Astrocyte of the spinal cord (primary cell): ENCODE measurements around the gene OR4Q3.
"Not testable (repeated sequence)": the region's sequence is repeated elsewhere in the genome, so short reads cannot be mapped to it uniquely, and the experiment has no call there.

Source experiments
- DNase-seq: peaks from one replicate; pipeline ENCODE4 v3.0.0; 2011; ENCODE audit warnings: low read depth, low spot score
- H3K4me3 ChIP-seq: 2 replicates; pipeline ENCODE4 v1.5.1; 2011; ENCODE audit warnings: low read depth, mild to moderate bottlenecking, low read length, moderate library complexity
- in situ Hi-C: cut with HindIII; loops from 2 replicates; pipeline ENCODE4 v1.10.0; 2017; ENCODE audit warnings: low sequenced_read_pairs
- TF ChIP-seq, protein P1 (sequence below): IDR thresholded peaks from 2 replicates; pipeline ENCODE4 v1.5.1; 2012; ENCODE audit warnings: low read depth, mild to moderate bottlenecking, low read length, inconsistent platforms

Gene OR4Q3

GRCh38 chr14:19775587-19775986 lies 32.2 kb downstream of the OR4Q3 start:
- H3K4me3 ChIP-seq: no peak overlapping the region
- in situ Hi-C loops: no loop called here
- TF ChIP-seq, protein P1, sequence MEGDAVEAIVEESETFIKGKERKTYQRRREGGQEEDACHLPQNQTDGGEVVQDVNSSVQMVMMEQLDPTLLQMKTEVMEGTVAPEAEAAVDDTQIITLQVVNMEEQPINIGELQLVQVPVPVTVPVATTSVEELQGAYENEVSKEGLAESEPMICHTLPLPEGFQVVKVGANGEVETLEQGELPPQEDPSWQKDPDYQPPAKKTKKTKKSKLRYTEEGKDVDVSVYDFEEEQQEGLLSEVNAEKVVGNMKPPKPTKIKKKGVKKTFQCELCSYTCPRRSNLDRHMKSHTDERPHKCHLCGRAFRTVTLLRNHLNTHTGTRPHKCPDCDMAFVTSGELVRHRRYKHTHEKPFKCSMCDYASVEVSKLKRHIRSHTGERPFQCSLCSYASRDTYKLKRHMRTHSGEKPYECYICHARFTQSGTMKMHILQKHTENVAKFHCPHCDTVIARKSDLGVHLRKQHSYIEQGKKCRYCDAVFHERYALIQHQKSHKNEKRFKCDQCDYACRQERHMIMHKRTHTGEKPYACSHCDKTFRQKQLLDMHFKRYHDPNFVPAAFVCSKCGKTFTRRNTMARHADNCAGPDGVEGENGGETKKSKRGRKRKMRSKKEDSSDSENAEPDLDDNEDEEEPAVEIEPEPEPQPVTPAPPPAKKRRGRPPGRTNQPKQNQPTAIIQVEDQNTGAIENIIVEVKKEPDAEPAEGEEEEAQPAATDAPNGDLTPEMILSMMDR: no peak
- no peak for DNase-seq

GRCh38 chr14:19785848-19786247 lies 42.5 kb downstream of the OR4Q3 start:
- in situ Hi-C loops, DNase-seq, H3K4me3 ChIP-seq: not testable (repeated sequence)

DNA sequence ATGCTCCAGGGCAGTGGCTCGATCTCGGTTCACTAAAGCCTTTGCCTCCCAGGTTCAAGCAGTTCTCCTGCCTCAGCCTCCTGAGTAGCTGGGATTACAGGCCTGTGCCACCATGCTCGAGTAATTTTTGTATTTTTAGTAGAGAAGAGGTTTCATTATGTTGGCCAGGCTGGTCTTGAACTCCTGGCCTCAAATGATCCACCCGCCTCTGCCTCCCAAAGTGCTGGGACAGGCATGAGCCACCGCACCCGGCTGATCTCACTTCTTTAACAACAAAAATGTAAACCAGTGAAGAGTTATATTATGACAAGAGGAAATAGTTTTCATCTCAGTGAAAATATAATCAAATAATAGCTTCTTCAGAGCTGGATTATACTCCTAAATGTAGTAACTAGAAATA lies 43.9 kb downstream of the OR4Q3 start:
- DNase-seq, in situ Hi-C loops, H3K4me3 ChIP-seq: not testable (repeated sequence)

- DNase-seq, in situ Hi-C loops, H3K4me3 ChIP-seq: not testable (repeated sequence)
These were observed 44.8 kb downstream of the OR4Q3 start for GRCh38 chr14:19788150-19788549.

DNA sequence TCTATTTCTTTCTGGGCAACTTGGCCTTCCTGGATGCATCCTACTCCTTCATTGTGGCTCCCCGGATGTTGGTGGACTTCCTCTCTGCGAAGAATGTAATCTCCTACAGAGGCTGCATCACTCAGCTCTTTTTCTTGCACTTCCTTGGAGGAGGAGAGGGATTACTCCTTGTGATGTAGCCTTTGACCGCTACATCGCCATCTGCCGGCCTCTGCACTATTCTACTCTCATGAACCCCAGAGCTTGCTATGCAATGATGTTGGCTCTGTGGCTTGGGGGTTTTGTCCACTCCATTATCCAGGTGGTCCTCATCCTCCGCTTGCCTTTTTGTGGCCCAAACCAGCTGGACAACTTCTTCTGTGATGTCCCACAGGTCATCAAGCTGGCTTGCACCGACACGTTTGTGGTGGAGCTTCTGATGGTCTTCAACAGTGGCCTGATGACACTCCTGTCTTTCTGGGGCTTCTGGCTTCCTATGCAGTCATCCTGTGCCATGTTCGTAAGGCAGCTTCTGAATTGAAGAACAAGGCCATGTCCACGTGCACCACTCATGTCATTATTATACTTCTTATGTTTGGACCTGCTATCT lies 53.2 kb downstream of the OR4Q3 start:
- in situ Hi-C loops, H3K4me3 ChIP-seq, DNase-seq: not testable (repeated sequence)
